Fibroblast of skin of right quadriceps (primary cell): ENCODE results near the gene TAF1B.

Experiments used
- DNase-seq: peaks from one replicate; pipeline ENCODE4 v3.0.0-alpha.2; 2013

TAF1B gene

DNA sequence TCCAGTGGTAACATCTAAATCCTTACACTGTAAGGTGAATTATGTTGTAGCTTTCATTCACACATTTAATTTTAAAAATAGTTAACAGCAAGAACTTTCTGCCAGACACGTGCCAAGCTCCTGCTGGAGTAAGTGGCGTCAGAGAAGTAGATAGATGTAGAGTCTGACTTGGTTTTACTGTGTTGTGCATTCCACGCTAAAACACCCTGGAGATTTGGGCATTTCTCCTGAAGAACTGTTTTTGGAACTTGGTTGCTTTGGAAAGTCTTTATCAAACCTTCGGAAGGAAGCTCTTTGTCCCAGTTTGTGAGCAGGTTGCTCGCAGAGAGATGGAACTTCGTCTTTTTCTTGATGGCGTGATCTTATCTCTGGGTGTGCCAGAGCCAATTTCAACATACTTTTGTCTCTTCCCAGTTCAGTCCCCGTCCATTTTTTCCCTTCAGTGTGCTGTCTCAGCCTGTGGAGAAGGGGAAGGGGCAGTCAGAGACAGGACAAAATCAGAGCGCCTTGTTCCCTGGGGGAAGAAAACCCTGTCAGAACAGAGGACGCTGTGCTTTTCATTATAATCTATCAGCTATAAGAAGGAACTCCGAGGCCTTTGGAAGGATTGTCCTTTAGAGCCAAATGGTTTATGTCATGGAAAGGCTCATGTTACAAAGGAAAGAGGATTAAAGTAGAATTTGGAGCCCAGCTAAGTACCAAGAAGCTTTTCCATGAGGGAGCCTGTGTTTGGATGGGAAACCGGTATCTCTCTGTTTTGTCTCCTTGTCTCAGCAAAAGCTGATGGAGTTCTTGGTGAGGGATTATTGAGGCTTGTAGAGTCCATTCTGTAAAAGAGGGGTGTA lies 127.1 kb downstream of the TAF1B start:
- no peak for DNase-seq

DNA sequence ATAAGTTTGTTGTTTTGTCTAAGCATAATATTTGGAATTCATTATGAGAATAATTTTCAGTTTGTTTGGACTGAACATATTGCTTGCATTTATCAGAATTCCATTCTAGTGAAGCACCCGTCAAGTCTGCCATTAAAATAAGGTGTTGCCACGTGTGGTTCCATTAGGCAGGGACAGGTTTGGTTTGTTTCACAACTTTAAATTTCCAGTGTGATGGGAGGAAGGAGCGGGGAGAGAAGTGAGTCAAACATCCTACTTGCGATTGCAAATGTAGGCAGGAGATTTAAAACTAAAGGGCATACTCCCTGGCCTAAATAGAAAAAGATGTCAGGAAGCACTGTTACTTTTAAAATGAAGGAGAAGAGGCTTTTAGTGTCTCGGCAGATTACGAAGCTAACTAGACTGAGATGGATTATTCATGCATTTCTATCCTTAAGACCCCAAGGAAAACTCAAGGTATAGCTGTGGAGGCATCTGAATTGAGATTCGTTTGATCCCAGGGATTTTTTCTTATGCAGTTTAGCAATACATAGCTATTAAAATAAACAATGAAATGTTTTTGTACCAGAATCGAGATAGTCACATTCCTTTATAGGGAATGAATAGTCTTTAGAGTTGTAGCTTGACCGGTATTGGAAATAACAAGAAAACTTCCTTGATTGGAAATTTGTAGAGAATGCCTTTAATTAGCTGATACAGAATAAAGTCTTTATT lies 128.0 kb downstream of the TAF1B start:
- DNase-seq = peak; percentile 39

DNA sequence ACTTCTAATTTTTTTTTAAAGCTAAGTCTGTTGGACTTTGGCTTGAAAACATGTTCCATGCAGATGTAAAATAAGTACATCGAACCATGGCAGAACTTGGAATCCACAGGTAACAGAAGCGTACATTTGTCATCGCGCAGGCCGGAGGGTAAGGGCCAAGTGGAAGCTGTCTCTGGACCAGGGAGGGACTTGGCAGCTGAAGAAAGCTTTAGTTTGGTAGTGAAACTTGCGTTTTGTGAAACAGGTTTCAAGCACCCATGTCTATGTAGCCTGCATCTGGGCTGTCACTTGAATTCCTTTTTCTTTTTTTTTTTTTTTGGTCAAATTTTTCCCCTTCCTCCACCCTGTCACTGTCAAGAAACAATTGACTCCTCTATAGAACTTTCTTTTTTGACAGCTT lies 128.6 kb downstream of the TAF1B start:
- no peak for DNase-seq

DNA sequence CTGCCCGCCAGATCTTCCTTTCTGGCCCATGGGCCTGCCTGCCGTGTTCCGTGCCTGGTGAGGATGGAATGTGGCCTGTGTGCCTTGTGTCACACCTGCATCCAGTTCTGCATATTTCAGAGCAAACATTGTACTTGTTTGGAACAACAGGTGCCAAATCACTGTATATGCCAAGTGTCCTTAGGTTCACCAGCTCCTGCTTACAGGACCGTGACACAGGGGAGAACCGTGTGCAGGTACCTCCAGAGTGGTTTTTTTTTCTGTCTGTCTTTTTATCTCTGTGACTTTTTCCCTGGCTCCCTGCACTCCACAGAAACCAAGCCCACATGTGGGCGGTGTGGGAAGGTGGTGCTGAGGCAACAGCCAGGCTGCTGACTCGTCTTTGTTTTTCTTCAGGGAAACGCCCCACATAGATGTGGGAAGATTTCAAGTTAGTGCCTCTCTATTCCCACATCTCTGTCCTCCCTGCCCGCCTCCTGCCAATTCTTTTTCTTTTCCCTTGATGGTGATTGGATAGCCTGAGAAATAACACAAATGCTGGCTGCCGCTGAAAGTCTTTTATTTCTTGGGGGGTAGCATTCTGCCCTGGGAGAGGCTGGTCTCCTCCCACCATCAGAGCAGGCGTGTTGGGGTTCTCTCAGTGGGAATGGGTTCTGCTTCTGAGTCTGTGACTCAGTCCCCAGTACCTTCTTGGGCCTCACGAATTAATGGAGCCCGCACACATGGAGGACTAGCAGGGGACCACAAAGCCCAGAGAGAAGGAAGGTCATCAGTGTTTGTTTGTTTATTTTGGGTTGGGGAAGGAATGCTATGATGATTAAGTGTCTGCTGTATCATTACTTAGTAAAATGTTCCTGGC lies 129.6 kb downstream of the TAF1B start:
- DNase-seq = peak; percentile 45

GRCh38 chr2:9973690-9974089 lies 130.4 kb downstream of the TAF1B start:
- no peak for DNase-seq

GRCh38 chr2:9974343-9974742 lies 131.1 kb downstream of the TAF1B start:
- DNase-seq = no peak

- DNase-seq = no peak
Measured at GRCh38 chr2:9975328-9975727, 132.1 kb downstream of the TAF1B start.

GRCh38 chr2:9975805-9976447 lies 132.7 kb downstream of the TAF1B start:
- peak; percentile 96 for DNase-seq

DNA sequence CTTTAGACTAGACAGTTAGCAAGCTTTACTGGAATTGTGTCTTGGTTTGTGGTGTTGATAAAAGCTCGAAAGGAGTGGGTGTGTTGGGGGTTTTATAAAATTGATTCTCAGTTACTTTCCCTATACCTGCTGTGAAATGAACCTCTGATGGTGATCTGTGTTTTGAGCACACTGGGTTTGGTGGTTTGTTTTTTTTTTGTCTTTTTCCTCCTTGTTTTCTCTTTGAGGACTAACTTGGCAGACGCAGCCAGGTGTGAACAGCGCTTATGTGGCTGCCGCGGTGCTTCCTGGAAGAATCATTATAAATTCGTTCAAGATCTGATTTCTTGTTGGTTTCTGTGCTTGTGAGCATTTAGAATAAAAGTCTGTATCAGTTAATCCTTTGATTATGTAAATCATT lies 136.7 kb downstream of the TAF1B start:
- no peak for DNase-seq

- DNase-seq = peak; percentile 49
Measured at GRCh38 chr2:9980520-9980919, 137.2 kb downstream of the TAF1B start.

DNA sequence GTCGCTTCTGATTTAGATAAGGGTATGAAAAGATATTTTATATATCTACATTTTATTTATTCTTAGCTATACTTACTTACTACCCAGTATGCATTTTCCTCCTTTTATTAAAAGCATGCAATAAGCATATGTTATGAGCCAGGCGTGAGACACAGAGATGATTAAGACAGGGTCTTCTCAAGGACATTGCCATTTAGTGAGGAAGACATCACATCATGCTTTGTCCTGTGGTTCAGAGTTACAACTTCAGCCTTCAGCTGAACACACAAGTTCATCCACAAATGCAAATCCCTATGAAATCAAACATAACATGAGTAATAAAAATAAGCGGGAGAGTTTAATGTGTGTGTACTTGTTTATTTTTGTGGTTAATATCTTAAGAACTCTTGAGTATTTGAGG lies 138.4 kb downstream of the TAF1B start:
- DNase-seq = peak; percentile 17

GRCh38 chr2:9982248-9982647 lies 139.0 kb downstream of the TAF1B start:
- DNase-seq = peak; percentile 89

DNA sequence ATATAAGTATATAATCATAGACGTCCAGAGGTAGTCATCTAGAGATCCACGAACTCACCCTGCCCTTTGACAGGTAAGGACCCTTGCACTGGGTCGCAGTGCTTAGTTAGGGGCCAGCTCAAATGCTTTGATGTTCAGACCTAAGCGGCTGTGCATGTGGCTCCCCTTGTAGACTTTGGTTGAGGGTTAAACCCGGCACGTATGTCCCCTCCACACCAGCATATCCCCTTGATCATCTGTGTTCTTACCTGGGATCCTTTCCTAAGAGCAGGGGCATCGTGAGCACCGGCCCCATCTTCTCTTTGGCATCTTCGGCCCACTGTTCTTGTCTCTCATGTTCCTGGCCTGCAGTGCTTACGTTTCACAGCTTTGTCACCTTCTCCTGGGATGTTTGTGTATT lies 139.6 kb downstream of the TAF1B start:
- DNase-seq = no peak

DNA sequence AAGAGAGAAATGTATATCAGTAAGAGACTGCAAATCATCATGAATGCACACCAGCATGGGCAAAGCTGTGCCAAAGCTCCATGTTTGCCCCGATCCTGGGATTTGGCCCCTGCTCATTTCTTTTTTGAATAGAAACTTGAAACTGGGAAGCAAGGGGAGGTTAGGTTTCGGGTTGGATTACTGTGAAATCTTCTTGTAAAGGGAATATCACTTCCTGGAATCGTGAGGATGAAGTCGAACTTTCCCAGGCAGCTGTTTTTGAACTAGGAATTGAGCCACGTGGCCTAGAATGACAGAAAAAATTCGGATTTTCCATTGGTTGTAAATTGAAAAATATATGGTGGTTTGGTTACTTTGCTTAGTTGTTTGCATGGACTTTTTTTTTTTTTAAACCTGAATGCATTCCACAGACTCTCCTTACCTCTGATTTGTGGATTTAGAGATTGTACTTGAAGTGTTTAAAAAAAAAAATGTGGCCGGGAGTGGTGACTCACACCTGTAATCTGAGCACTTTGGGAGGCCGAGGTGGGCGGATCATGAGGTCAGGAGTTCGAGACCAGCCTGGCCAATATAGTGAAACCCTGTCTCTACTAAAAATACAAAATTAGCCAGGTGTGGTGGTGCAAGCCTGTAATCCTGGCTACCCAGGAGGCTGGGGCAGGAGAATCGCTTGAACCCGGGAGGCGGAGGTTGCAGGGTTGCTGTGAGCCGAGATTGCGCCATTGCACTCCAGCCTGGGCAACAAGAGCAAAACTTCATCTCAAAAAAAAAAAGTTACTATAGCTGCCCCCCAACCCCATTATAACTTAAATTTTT lies 140.3 kb downstream of the TAF1B start:
- DNase-seq = peak; percentile 48
